H9 (cell line): ENCODE results near the gene ELOF1. TPM values are rescaled to one million over a fixed set of nuclear protein-coding genes. Genes with fewer than 3 reads are reported as not detected.

ENCODE experiments used
- DNase-seq: peaks from one replicate; pipeline ENCODE4 v3.0.0-alpha.2; 2017
- H2AFZ ChIP-seq: one replicate; pipeline ENCODE4 v1.6.1; 2013; ENCODE audit warnings: mild to moderate bottlenecking, low read length, control low read depth, moderate library complexity
- H2AK5ac ChIP-seq: 2 replicates; pipeline ENCODE4 v1.6.1; 2013; ENCODE audit warnings: low read length, control low read depth, mixed read lengths; ENCODE audit not compliant: insufficient read length
- H2BK120ac ChIP-seq: one replicate; pipeline ENCODE4 v1.6.1; 2013; ENCODE audit warnings: low read depth, mild to moderate bottlenecking, low read length, control low read depth, inconsistent platforms; ENCODE audit not compliant: poor library complexity, severe bottlenecking
- H2BK12ac ChIP-seq: 2 replicates; pipeline ENCODE4 v1.6.1; 2013; ENCODE audit warnings: low read length, control low read depth, mixed read lengths, low read depth; ENCODE audit not compliant: insufficient read length
- H2BK15ac ChIP-seq: 2 replicates; pipeline ENCODE4 v1.6.1; 2013; ENCODE audit warnings: low read depth, low read length, control low read depth
- H2BK20ac ChIP-seq: one replicate; pipeline ENCODE4 v1.6.1; 2013; ENCODE audit warnings: low read depth, mild to moderate bottlenecking, low read length, control low read depth, inconsistent platforms; ENCODE audit not compliant: poor library complexity, severe bottlenecking
- H2BK5ac ChIP-seq: 2 replicates; pipeline ENCODE4 v1.6.1; 2013; ENCODE audit warnings: low read length, control low read depth, mixed read lengths; ENCODE audit not compliant: insufficient read length
- H3K14ac ChIP-seq: 2 replicates; pipeline ENCODE4 v1.6.1; 2013; ENCODE audit warnings: low read length, control low read depth; ENCODE audit not compliant: insufficient read depth
- H3K18ac ChIP-seq: 2 replicates; pipeline ENCODE4 v1.6.1; 2013; ENCODE audit warnings: low read depth, mild to moderate bottlenecking, mixed read lengths, low read length, control low read depth; ENCODE audit not compliant: insufficient read length
- H3K23ac ChIP-seq: 2 replicates; pipeline ENCODE4 v1.6.1; 2013; ENCODE audit warnings: low read length, control low read depth, mixed read lengths, low read depth; ENCODE audit not compliant: insufficient read length
- H3K23me2 ChIP-seq: 2 replicates; pipeline ENCODE4 v1.6.1; 2013; ENCODE audit warnings: low read depth, mild to moderate bottlenecking, mixed read lengths, low read length, control low read depth; ENCODE audit not compliant: insufficient read length, poor library complexity, severe bottlenecking
- H3K27ac ChIP-seq: 2 replicates; pipeline ENCODE4 v1.5.1; 2013; ENCODE audit warnings: low read length, control low read depth, mixed read lengths, low read depth; ENCODE audit not compliant: insufficient read length
- H3K27me3 ChIP-seq: 2 replicates; pipeline ENCODE4 v1.6.1; 2013; ENCODE audit warnings: low read length, control low read depth, inconsistent platforms; ENCODE audit not compliant: insufficient read depth
- H3K4ac ChIP-seq: 2 replicates; pipeline ENCODE4 v1.6.1; 2013; ENCODE audit warnings: low read depth, mild to moderate bottlenecking, control low read depth, inconsistent platforms, low read length, moderate library complexity
- H3K4me1 ChIP-seq: 2 replicates; pipeline ENCODE4 v1.6.1; 2013; ENCODE audit warnings: low read length, control low read depth, inconsistent platforms; ENCODE audit not compliant: insufficient read depth
- H3K4me2 ChIP-seq: 2 replicates; pipeline ENCODE4 v1.6.1; 2013; ENCODE audit warnings: low read length, control low read depth, mixed read lengths; ENCODE audit not compliant: insufficient read length, insufficient read depth
- H3K56ac ChIP-seq: 2 replicates; pipeline ENCODE4 v1.6.1; 2013; ENCODE audit warnings: low read depth, mild to moderate bottlenecking, mixed read lengths, low read length, control low read depth; ENCODE audit not compliant: insufficient read length
- H3K79me1 ChIP-seq: 2 replicates; pipeline ENCODE4 v1.6.1; 2013; ENCODE audit warnings: low read depth, mild to moderate bottlenecking, moderate library complexity, low read length, control low read depth, inconsistent platforms; ENCODE audit not compliant: insufficient read depth, poor library complexity, severe bottlenecking
- H3K79me2 ChIP-seq: 2 replicates; pipeline ENCODE4 v1.6.1; 2013; ENCODE audit warnings: low read length, control low read depth, inconsistent platforms; ENCODE audit not compliant: insufficient read depth
- H3K9ac ChIP-seq: 2 replicates; pipeline ENCODE4 v1.6.1; 2013; ENCODE audit warnings: low read length, control low read depth, mixed read lengths; ENCODE audit not compliant: insufficient read length; ENCODE audit errors: extremely low read depth
- H3K9me3 ChIP-seq: one replicate; pipeline ENCODE4 v1.6.1; 2013; ENCODE audit warnings: low read depth, low read length, inconsistent platforms; ENCODE audit not compliant: control insufficient read depth
- H3T11ph ChIP-seq: one replicate; pipeline ENCODE4 v1.6.1; 2013; ENCODE audit warnings: mild to moderate bottlenecking, low read length, control low read depth, inconsistent platforms
- H4K20me1 ChIP-seq: one replicate; pipeline ENCODE4 v1.6.1; 2013; ENCODE audit not compliant: control insufficient read depth, insufficient read length, insufficient read depth
- H4K5ac ChIP-seq: 2 replicates; pipeline ENCODE4 v1.6.1; 2013; ENCODE audit warnings: low read depth, mild to moderate bottlenecking, mixed read lengths, low read length, control low read depth; ENCODE audit not compliant: insufficient read length
- H4K8ac ChIP-seq: replicated peaks from 2 replicates; pipeline ENCODE4 v1.6.1; 2013; ENCODE audit warnings: low read length, control low read depth, mixed read lengths, low read depth; ENCODE audit not compliant: insufficient read length
- H4K91ac ChIP-seq: 2 replicates; pipeline ENCODE4 v1.6.1; 2013; ENCODE audit warnings: low read depth, mild to moderate bottlenecking, moderate library complexity, mixed read lengths, low read length, control low read depth; ENCODE audit not compliant: insufficient read length
- H3K27ac Mint-ChIP-seq, 3 experiments: 2 replicates in 2 of 3; 3 replicates in 1 of 3; pipeline ENCODE4 v1.8.0; 2020 to 2021; ENCODE audit warnings: mixed read lengths in 3 of 3, mild to moderate bottlenecking in 1 of 3, moderate library complexity in 1 of 3
- H3K27me3 Mint-ChIP-seq: 2 replicates; pipeline ENCODE4 v1.8.0; 2021; ENCODE audit warnings: low read depth, mild to moderate bottlenecking, moderate library complexity, mixed read lengths
- H3K36me3 Mint-ChIP-seq, 3 experiments: 2 replicates in 2 of 3; 3 replicates in 1 of 3; pipeline ENCODE4 v1.8.0; 2020 to 2021; ENCODE audit warnings: low read depth in 3 of 3, mixed read lengths in 3 of 3; ENCODE audit not compliant: insufficient read depth in 1 of 3
- H3K4me1 Mint-ChIP-seq, 2 experiments: 2 replicates each; pipeline ENCODE4 v1.8.0; 2020; ENCODE audit warnings: mixed read lengths in 2 of 2
- H3K4me3 Mint-ChIP-seq, 2 experiments: 2 replicates in 1 of 2; 3 replicates in 1 of 2; pipeline ENCODE4 v1.8.0; 2020 to 2021; ENCODE audit warnings: mild to moderate bottlenecking in 2 of 2, mixed read lengths in 2 of 2, moderate library complexity in 1 of 2
- H3K9me3 Mint-ChIP-seq, 2 experiments: 2 replicates in 1 of 2; 3 replicates in 1 of 2; pipeline ENCODE4 v1.8.0; 2020; ENCODE audit warnings: mild to moderate bottlenecking in 2 of 2, mixed read lengths in 2 of 2, moderate library complexity in 1 of 2
- CTCF ChIP-seq: fragments of 200-600 bp; sonication (generic); conservative IDR thresholded peaks from 3 replicates; pipeline ENCODE4 v1.8.0; 2021; ENCODE audit warnings: antibody characterized with exemption, mild to moderate bottlenecking
- WGBS: extraction: QIAGEN DNeasy Blood & Tissue Kit; methylation state at CpG from one replicate; pipeline ENCODE4 v1.1.7; 2013; ENCODE audit warnings: missing lambda C conversion rate, low lambda C conversion rate, mixed read lengths; ENCODE audit not compliant: insufficient read length; ENCODE audit errors: extremely low coverage; 5-methylcytosine and 5-hydroxymethylcytosine counted together
- total RNA-seq: library from RNA; stranded (reverse); gene quantifications from 2 replicates; pipeline ENCODE4 v1.2.1, GENCODE V29; 2021

Gene ELOF1
- total RNA-seq, 1 experiment from 2014 or later: 84.9 TPM

GRCh38 chr19:11535792-11536595 is 23.0 kb downstream of the ELOF1 start:
- Histone ChIP-seq H2AFZ (no peak overlapping the region), H2BK20ac (no peak overlapping the region), H3K9ac (peak overlapping the region; percentile 31)

More at GRCh38 chr19:11535792-11536595, 23.0 kb downstream of the ELOF1 start:
- Mint-ChIP-seq H3K4me1 (peaks cover 14 to 24% of the 10 kb centered on the region in 2 experiments), H3K4me3 (peak overlapping the region; percentile 61 to 77), H3K36me3 (no peaks in the 10 kb centered on the region), H3K27ac (peak overlapping the region in 2 of 3 experiments; percentile 83 to 90; a peak in 5 of 7 replicates), H3K9me3 (no peaks in the 10 kb centered on the region; a peak in 1 of 5 replicates), H3K27me3 (peaks cover 20% of the 10 kb centered on the region)
- Histone ChIP-seq H3K79me1 (no peaks in the 10 kb centered on the region), H3K23me2 (peaks cover 9% of the 10 kb centered on the region), H2BK5ac (no peak overlapping the region), H4K5ac (no peak overlapping the region), H3K18ac (peak overlapping the region; percentile 72), H3K14ac (peak overlapping the region; percentile 73; the same call in 1 of the 2 replicates), H3T11ph (no peak overlapping the region), H4K8ac (no peak overlapping the region), H2BK120ac (no peak overlapping the region), H2BK12ac (no peak overlapping the region), H3K4me1 (peaks cover 4% of the 10 kb centered on the region; the same call in 1 of the 2 replicates), H2BK15ac (no peak overlapping the region), H3K27ac (no peak overlapping the region), H2AK5ac (no peak overlapping the region), H4K91ac (no peak overlapping the region), H3K23ac (no peak overlapping the region), H3K4ac (no peak overlapping the region), H3K27me3 (no peaks in the 10 kb centered on the region), H3K79me2 (no peaks in the 10 kb centered on the region), H3K4me2 (peak overlapping the region; percentile 49), H3K56ac (no peak overlapping the region), H4K20me1 (no peaks in the 10 kb centered on the region), H3K9me3 (no peaks in the 10 kb centered on the region)
- peak; percentile 97 for TF ChIP-seq CTCF
- DNase-seq: peak; percentile 91
- WGBS: no CpG with 5 or more reads among the region's 54 CpGs
